ENCODE data around the gene RUFY4.
"Not testable (repeated sequence)": the region's sequence is repeated elsewhere in the genome, so short reads cannot be mapped to it uniquely, and the experiment has no call there.

The RUFY4 gene

GRCh38 chr2:218095853-218096252 is 26.8 kb downstream of the RUFY4 start:
- Histone ChIP-seq H3K4me3 (ENCODE audit: low read depth, low read length, poor library complexity, severe bottlenecking) (no peak overlapping the region), H2AFZ (ENCODE audit: low read length) (no peak overlapping the region), H3K4me2 (ENCODE audit: low read length) (no peak overlapping the region), H3K27ac (ENCODE audit: low read depth, low read length, poor library complexity, severe bottlenecking) (no peak overlapping the region), H3K9me2 (ENCODE audit: low read depth, low read length) (no peaks in the 10 kb centered on the region), H3K9me3 (ENCODE audit: low read length) (no peaks in the 10 kb centered on the region), H3K27me3 (ENCODE audit: insufficient read depth, low read length) (no peaks in the 10 kb centered on the region), H3K79me2 (ENCODE audit: insufficient read depth, low read length) (no peaks in the 10 kb centered on the region), H3K36me3 (ENCODE audit: insufficient read depth, low read length) (no peaks in the 10 kb centered on the region), H3K4me1 (ENCODE audit: insufficient read depth, low read length, severe bottlenecking) (no peaks in the 10 kb centered on the region), H4K20me1 (ENCODE audit: insufficient read depth, low read length) (no peaks in the 10 kb centered on the region), H3F3A (ENCODE audit: insufficient read depth, low read length) (no peaks in the 10 kb centered on the region), H3K9ac (ENCODE audit: low read length) (no peak overlapping the region)
- TF ChIP-seq, protein P1, sequence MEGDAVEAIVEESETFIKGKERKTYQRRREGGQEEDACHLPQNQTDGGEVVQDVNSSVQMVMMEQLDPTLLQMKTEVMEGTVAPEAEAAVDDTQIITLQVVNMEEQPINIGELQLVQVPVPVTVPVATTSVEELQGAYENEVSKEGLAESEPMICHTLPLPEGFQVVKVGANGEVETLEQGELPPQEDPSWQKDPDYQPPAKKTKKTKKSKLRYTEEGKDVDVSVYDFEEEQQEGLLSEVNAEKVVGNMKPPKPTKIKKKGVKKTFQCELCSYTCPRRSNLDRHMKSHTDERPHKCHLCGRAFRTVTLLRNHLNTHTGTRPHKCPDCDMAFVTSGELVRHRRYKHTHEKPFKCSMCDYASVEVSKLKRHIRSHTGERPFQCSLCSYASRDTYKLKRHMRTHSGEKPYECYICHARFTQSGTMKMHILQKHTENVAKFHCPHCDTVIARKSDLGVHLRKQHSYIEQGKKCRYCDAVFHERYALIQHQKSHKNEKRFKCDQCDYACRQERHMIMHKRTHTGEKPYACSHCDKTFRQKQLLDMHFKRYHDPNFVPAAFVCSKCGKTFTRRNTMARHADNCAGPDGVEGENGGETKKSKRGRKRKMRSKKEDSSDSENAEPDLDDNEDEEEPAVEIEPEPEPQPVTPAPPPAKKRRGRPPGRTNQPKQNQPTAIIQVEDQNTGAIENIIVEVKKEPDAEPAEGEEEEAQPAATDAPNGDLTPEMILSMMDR (IDR thresholded peaks at IDR 0.05; ENCODE audit: low read length), result no peak
- no peak for TF ChIP-seq EZH2 (IDR thresholded peaks at IDR 0.05; ENCODE audit: borderline replicate concordance, low read length)

GRCh38 chr2:218097975-218098374 is 28.9 kb downstream of the RUFY4 start:
- Histone ChIP-seq H3K4me1 (ENCODE audit: insufficient read depth, low read length, severe bottlenecking) (no peaks in the 10 kb centered on the region), H3F3A (ENCODE audit: insufficient read depth, low read length) (no peaks in the 10 kb centered on the region), H3K4me3 (ENCODE audit: low read depth, low read length, poor library complexity, severe bottlenecking) (no peak overlapping the region), H2AFZ (ENCODE audit: low read length) (no peak overlapping the region), H3K27ac (ENCODE audit: low read depth, low read length, poor library complexity, severe bottlenecking) (no peak overlapping the region), H3K9me2 (ENCODE audit: low read depth, low read length) (no peaks in the 10 kb centered on the region), H3K9me3 (ENCODE audit: low read length) (no peaks in the 10 kb centered on the region), H3K4me2 (ENCODE audit: low read length) (no peak overlapping the region), H4K20me1 (ENCODE audit: insufficient read depth, low read length) (no peaks in the 10 kb centered on the region), H3K36me3 (ENCODE audit: insufficient read depth, low read length) (no peaks in the 10 kb centered on the region), H3K27me3 (ENCODE audit: insufficient read depth, low read length) (no peaks in the 10 kb centered on the region), H3K79me2 (ENCODE audit: insufficient read depth, low read length) (no peaks in the 10 kb centered on the region), H3K9ac (ENCODE audit: low read length) (no peak overlapping the region)
- TF ChIP-seq EZH2 (IDR thresholded peaks at IDR 0.05; ENCODE audit: borderline replicate concordance, low read length), result no peak
- TF ChIP-seq, protein P1 (IDR thresholded peaks at IDR 0.05; ENCODE audit: low read length), result no peak

DNA sequence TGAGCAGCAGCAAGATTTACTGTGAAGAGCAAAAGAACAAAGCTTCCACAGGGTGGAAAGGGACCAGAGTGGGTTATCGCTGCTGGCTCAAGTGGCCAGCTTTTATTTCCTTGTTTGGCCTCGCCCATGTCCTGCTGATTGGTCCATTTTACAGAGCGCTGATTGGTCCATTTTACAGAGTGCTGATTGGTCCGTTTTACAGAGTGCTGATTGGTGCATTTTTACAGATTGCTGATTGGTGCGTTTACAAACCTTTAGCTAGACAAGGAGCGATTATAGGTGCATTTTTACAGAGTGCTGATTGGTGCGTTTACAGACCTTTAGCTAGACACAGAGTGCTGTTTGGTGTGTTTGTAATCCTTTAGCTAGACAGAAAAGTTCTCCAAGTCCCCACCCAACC is 39.8 kb downstream of the RUFY4 start:
- H4K20me1 ChIP-seq (ENCODE audit: insufficient read depth, low read length); H3F3A ChIP-seq (ENCODE audit: insufficient read depth, low read length); H3K9me3 ChIP-seq (ENCODE audit: low read length); H3K4me2 ChIP-seq (ENCODE audit: low read length); H2AFZ ChIP-seq (ENCODE audit: low read length); H3K4me1 ChIP-seq (ENCODE audit: insufficient read depth, low read length, severe bottlenecking); H3K9me2 ChIP-seq (ENCODE audit: low read depth, low read length); H3K27me3 ChIP-seq (ENCODE audit: insufficient read depth, low read length); H3K4me3 ChIP-seq (ENCODE audit: low read depth, low read length, poor library complexity, severe bottlenecking); H3K36me3 ChIP-seq (ENCODE audit: insufficient read depth, low read length); H3K9ac ChIP-seq (ENCODE audit: low read length); H3K79me2 ChIP-seq (ENCODE audit: insufficient read depth, low read length); H3K27ac ChIP-seq (ENCODE audit: low read depth, low read length, poor library complexity, severe bottlenecking): not testable (repeated sequence)

- not testable (repeated sequence) for H3K9ac ChIP-seq (ENCODE audit: low read length); H4K20me1 ChIP-seq (ENCODE audit: insufficient read depth, low read length); H3K27me3 ChIP-seq (ENCODE audit: insufficient read depth, low read length); H3K9me2 ChIP-seq (ENCODE audit: low read depth, low read length); H3K27ac ChIP-seq (ENCODE audit: low read depth, low read length, poor library complexity, severe bottlenecking); H3K9me3 ChIP-seq (ENCODE audit: low read length); H3K79me2 ChIP-seq (ENCODE audit: insufficient read depth, low read length); H3K4me3 ChIP-seq (ENCODE audit: low read depth, low read length, poor library complexity, severe bottlenecking); H2AFZ ChIP-seq (ENCODE audit: low read length); H3K4me1 ChIP-seq (ENCODE audit: insufficient read depth, low read length, severe bottlenecking); H3K4me2 ChIP-seq (ENCODE audit: low read length); H3F3A ChIP-seq (ENCODE audit: insufficient read depth, low read length); H3K36me3 ChIP-seq (ENCODE audit: insufficient read depth, low read length)
Observed at GRCh38 chr2:218121789-218122188, 52.7 kb downstream of the RUFY4 start.

GRCh38 chr2:218122286-218122685 is 53.2 kb downstream of the RUFY4 start:
- not testable (repeated sequence) for H3K27me3 ChIP-seq (ENCODE audit: insufficient read depth, low read length); H4K20me1 ChIP-seq (ENCODE audit: insufficient read depth, low read length); H3K4me2 ChIP-seq (ENCODE audit: low read length); H3K9me2 ChIP-seq (ENCODE audit: low read depth, low read length); H3K4me1 ChIP-seq (ENCODE audit: insufficient read depth, low read length, severe bottlenecking); H3K9me3 ChIP-seq (ENCODE audit: low read length); H3K79me2 ChIP-seq (ENCODE audit: insufficient read depth, low read length); H3K27ac ChIP-seq (ENCODE audit: low read depth, low read length, poor library complexity, severe bottlenecking); H3K36me3 ChIP-seq (ENCODE audit: insufficient read depth, low read length); H3K9ac ChIP-seq (ENCODE audit: low read length); H2AFZ ChIP-seq (ENCODE audit: low read length); H3F3A ChIP-seq (ENCODE audit: insufficient read depth, low read length); H3K4me3 ChIP-seq (ENCODE audit: low read depth, low read length, poor library complexity, severe bottlenecking)

All from OCI-LY1 (cell line).